ENCODE measurements around the gene NRARP.
A peak's percentile ranks its signal among the peaks of the same experiment; 100 is the strongest.

NRARP gene

GRCh38 chr9:137277329-137278041 lies 24.6 kb downstream of the NRARP start, which contains the start of gene TOR4A:
Gene TOR4A (plus strand): TSS chr9:137277726. CDS start chr9:137278690, 964 bp downstream.
- TF ChIP-seq RAD21 (IDR thresholded peaks at IDR 0.05; ENCODE audit: low read depth) (no peak; the same call in 1 of the 2 replicates), USF1 (IDR thresholded peaks at IDR 0.05) (no peak), EP300 (IDR thresholded peaks at IDR 0.05; ENCODE audit: borderline replicate concordance) (0 out of 2 replicates have a peak, but pooled peaks have one; percentile 17), ZBTB7A (IDR thresholded peaks at IDR 0.05; ENCODE audit: low read depth) (0 out of 2 replicates have a peak, but pooled peaks have one; percentile 25)
- TF ChIP-seq, protein P1, sequence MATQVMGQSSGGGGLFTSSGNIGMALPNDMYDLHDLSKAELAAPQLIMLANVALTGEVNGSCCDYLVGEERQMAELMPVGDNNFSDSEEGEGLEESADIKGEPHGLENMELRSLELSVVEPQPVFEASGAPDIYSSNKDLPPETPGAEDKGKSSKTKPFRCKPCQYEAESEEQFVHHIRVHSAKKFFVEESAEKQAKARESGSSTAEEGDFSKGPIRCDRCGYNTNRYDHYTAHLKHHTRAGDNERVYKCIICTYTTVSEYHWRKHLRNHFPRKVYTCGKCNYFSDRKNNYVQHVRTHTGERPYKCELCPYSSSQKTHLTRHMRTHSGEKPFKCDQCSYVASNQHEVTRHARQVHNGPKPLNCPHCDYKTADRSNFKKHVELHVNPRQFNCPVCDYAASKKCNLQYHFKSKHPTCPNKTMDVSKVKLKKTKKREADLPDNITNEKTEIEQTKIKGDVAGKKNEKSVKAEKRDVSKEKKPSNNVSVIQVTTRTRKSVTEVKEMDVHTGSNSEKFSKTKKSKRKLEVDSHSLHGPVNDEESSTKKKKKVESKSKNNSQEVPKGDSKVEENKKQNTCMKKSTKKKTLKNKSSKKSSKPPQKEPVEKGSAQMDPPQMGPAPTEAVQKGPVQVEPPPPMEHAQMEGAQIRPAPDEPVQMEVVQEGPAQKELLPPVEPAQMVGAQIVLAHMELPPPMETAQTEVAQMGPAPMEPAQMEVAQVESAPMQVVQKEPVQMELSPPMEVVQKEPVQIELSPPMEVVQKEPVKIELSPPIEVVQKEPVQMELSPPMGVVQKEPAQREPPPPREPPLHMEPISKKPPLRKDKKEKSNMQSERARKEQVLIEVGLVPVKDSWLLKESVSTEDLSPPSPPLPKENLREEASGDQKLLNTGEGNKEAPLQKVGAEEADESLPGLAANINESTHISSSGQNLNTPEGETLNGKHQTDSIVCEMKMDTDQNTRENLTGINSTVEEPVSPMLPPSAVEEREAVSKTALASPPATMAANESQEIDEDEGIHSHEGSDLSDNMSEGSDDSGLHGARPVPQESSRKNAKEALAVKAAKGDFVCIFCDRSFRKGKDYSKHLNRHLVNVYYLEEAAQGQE (IDR thresholded peaks at IDR 0.05; ENCODE audit: low read depth): no peak

- TF ChIP-seq, protein P1 (IDR thresholded peaks at IDR 0.05; ENCODE audit: low read depth): no peak
- TF ChIP-seq YY1 (IDR thresholded peaks at IDR 0.05; ENCODE audit: low read depth) (no peak), FOXM1 (IDR thresholded peaks at IDR 0.05; ENCODE audit: borderline replicate concordance, low read depth) (no peak), NFIC (IDR thresholded peaks at IDR 0.05) (peak; percentile 57), USF1 (IDR thresholded peaks at IDR 0.05) (peak; percentile 34; the same call in 1 of the 2 replicates), TCF12 (IDR thresholded peaks at IDR 0.05; ENCODE audit: low read depth) (0 out of 2 replicates have a peak, but pooled peaks have one; percentile 17), MAX (IDR thresholded peaks at IDR 0.05) (peak; percentile 58)
These were observed 25.4 kb downstream of the NRARP start for GRCh38 chr9:137276473-137277328.

- no peak for TF ChIP-seq EP300 (IDR thresholded peaks at IDR 0.05; ENCODE audit: borderline replicate concordance)
- TF ChIP-seq CREB1 (IDR thresholded peaks at IDR 0.05; ENCODE audit: low read depth): no peak
- TF ChIP-seq TAF1 (IDR thresholded peaks at IDR 0.05; ENCODE audit: low read depth): no peak
- TF ChIP-seq FOXM1 (IDR thresholded peaks at IDR 0.05; ENCODE audit: borderline replicate concordance, low read depth): no peak
- no peak for TF ChIP-seq RAD21 (IDR thresholded peaks at IDR 0.05; ENCODE audit: low read depth)
- TF ChIP-seq, protein P1 (IDR thresholded peaks at IDR 0.05; ENCODE audit: low read depth): no peak
- TF ChIP-seq CEBPB (IDR thresholded peaks at IDR 0.05): no peak
- no peak for TF ChIP-seq MAX (IDR thresholded peaks at IDR 0.05)
- no peak for TF ChIP-seq YY1 (IDR thresholded peaks at IDR 0.05; ENCODE audit: low read depth)
- no peak for TF ChIP-seq TEAD4 (IDR thresholded peaks at IDR 0.05)
- no peak for TF ChIP-seq TCF12 (IDR thresholded peaks at IDR 0.05; ENCODE audit: low read depth)
These were observed 26.2 kb downstream of the NRARP start for GRCh38 chr9:137275588-137276472.
